Panc1 (cell line): Measurements from ENCODE around the gene EFCAB9. TPM values are rescaled to one million over a fixed set of nuclear protein-coding genes. Genes with fewer than 3 reads are reported as not detected.

ENCODE experiments used
- ATAC-seq: fragments of 200-7000 bp; cut with Tn5 transposase; 2 replicates; pipeline ENCODE4 v1.9.1; 2020; ENCODE audit warnings: mild to moderate bottlenecking, moderate library complexity
- BruUV-seq: library from RNA; stranded (reverse); fragments of 400-500 nt; replicated peaks from 2 replicates; lab custom pipeline; 2021; lab: Mats Ljungman, UMichigan
- CTCF ChIA-PET: fragments of 300-600 bp; sonication (Branson Sonifier 250); formaldehyde crosslinking; loops from one replicate; lab custom pipeline; 2022; ENCODE audit warnings: antibody characterized with exemption; lab: Charles Lee
- POLR2A ChIA-PET: fragments of 300-600 bp; sonication (Branson Sonifier 250); formaldehyde crosslinking; loops from one replicate; lab custom pipeline; 2022; ENCODE audit warnings: antibody characterized with exemption; lab: Charles Lee
- DNase-seq: peaks from one replicate; pipeline ENCODE4 v3.0.0-alpha.2; 2010; ENCODE audit warnings: low read depth, low spot score
- H3K27ac ChIP-seq: 2 replicates; pipeline ENCODE4 v1.5.1; 2011; ENCODE audit warnings: mild to moderate bottlenecking, low read length, inconsistent platforms
- H3K27me3 ChIP-seq: fragments of 200-500 bp; sonication (Bioruptor generic); 2 replicates; pipeline ENCODE4 v1.6.0; 2014; ENCODE audit warnings: low read length, inconsistent platforms; ENCODE audit not compliant: control insufficient read depth, insufficient read depth
- H3K36me3 ChIP-seq: fragments of 200-500 bp; sonication (Bioruptor generic); 2 replicates; pipeline ENCODE4 v1.5.1; 2014; ENCODE audit warnings: inconsistent platforms, mild to moderate bottlenecking, low read length, moderate library complexity; ENCODE audit not compliant: control insufficient read depth, insufficient read depth
- H3K4me1 ChIP-seq: 2 replicates; pipeline ENCODE4 v1.5.1; 2011; ENCODE audit warnings: inconsistent platforms, mild to moderate bottlenecking, low read length, moderate library complexity; ENCODE audit not compliant: control insufficient read depth, insufficient read depth
- H3K4me3 ChIP-seq, 2 experiments: 2 replicates each; pipeline ENCODE4 v1.5.1; 2011 to 2012; ENCODE audit warnings: low read depth in 2 of 2, low read length in 2 of 2, mild to moderate bottlenecking in 2 of 2, inconsistent platforms in 1 of 2, moderate library complexity in 1 of 2
- H3K9me3 ChIP-seq: fragments of 200-500 bp; sonication (Bioruptor generic); 2 replicates; pipeline ENCODE4 v1.5.1; 2014; ENCODE audit warnings: low read depth, mild to moderate bottlenecking, inconsistent platforms, low read length, moderate library complexity; ENCODE audit not compliant: control insufficient read depth, insufficient read depth
- POLR2AphosphoS5 ChIP-seq: IDR thresholded peaks from 2 replicates; pipeline ENCODE4 v1.6.1; 2012; ENCODE audit warnings: mild to moderate bottlenecking, low read depth, low read length, moderate library complexity
- SIN3A ChIP-seq: IDR thresholded peaks from 2 replicates; pipeline ENCODE4 v1.6.1; 2012; ENCODE audit warnings: low read depth, mild to moderate bottlenecking, low read length, moderate library complexity, borderline replicate concordance; ENCODE audit not compliant: insufficient read depth
- TCF7L2 ChIP-seq: IDR thresholded peaks from 2 replicates; pipeline ENCODE4 v1.6.1; 2011; ENCODE audit warnings: mild to moderate bottlenecking, low read depth, low read length, inconsistent platforms
- in situ Hi-C: cut with HindIII; loops from 2 replicates; pipeline ENCODE4 v1.10.0; 2016; ENCODE audit warnings: low sequenced_read_pairs, low pct_unique_long_range_greater_than_20kb
- intact Hi-C: fragments of 100-400 bp; cut with micrococcal nuclease; formaldehyde crosslinking; loops from one replicate; pipeline ENCODE4 v1.10.0; 2022; ENCODE audit not compliant: unreplicated experiment
- total RNA-seq: library from RNA; stranded (reverse); gene quantifications from one replicate; pipeline ENCODE4 v1.2.1, GENCODE V29; 2021; ENCODE audit not compliant: unreplicated experiment
- TF ChIP-seq, protein P1 (sequence below): fragments of 450-650 bp; IDR thresholded peaks from 2 replicates; pipeline ENCODE4 v1.5.1; 2017; ENCODE audit warnings: mild to moderate bottlenecking
- TF ChIP-seq, protein P2 (sequence below), 2 experiments: IDR thresholded peaks; 2 replicates each; pipeline ENCODE4 v1.6.1; 2011 to 2012; ENCODE audit warnings: low read depth in 2 of 2, control low read depth in 1 of 2, low read length in 1 of 2, mild to moderate bottlenecking in 1 of 2, moderate library complexity in 1 of 2; ENCODE audit not compliant: insufficient read depth in 1 of 2

Gene EFCAB9
- total RNA-seq, 1 experiment from 2014 or later, result not detected

DNA sequence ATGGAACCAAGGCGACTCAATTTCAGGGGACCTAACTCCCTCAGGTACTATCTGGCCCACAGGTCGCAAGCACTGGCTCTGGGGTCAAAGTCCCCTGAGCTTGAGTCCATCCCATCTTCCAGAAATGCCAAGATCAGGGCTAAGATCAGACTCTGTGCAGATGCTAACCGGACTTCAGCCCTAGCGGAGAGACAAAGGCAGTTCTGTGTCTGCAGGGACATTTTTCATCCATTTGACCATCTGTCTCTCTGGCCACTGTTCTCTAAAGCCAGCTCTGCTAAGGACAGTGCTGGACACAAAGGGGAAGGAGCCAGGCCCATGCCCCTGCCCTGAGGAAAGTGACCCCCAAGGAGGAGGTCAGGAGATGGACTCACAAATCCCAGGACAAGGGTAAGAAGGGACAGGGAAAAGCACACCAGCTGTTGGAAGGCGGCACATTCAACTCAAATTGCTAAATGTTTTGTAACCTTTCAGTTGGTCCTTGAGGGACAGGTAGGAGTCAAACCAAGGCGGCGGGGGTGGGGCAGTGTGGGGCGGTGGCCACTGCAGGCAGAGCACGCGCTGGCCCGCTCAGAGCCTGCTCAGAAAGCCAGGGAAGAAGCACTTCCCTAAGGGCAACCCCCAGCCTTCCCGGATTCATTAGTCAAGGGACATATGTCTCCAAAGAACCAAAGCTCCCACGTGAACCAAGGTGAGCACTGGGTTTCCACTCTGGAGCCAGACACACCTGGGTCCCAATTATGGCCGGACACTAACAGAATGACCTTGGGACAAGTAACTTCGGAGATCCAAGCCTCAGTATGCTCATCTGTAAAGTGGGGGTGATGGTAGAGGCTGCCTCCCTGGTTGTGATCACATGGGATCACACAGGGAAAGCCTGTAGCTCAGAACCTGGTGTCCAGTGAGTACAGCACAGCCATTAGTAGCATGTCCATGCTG is 48.8 kb upstream of the EFCAB9 start:
- Histone ChIP-seq H3K9me3 (no peaks in the 10 kb centered on the region), H3K27ac (no peak overlapping the region), H3K4me1 (peaks cover 2% of the 10 kb centered on the region; the same call in 1 of the 2 replicates), H3K27me3 (no peaks in the 10 kb centered on the region), H3K36me3 (no peaks in the 10 kb centered on the region), H3K4me3 (no peak overlapping the region)
- intact Hi-C loops, result no loop called here
- BruUV-seq, result no TSS peak
- no peak for TF ChIP-seq SIN3A
- TF ChIP-seq, protein P1, sequence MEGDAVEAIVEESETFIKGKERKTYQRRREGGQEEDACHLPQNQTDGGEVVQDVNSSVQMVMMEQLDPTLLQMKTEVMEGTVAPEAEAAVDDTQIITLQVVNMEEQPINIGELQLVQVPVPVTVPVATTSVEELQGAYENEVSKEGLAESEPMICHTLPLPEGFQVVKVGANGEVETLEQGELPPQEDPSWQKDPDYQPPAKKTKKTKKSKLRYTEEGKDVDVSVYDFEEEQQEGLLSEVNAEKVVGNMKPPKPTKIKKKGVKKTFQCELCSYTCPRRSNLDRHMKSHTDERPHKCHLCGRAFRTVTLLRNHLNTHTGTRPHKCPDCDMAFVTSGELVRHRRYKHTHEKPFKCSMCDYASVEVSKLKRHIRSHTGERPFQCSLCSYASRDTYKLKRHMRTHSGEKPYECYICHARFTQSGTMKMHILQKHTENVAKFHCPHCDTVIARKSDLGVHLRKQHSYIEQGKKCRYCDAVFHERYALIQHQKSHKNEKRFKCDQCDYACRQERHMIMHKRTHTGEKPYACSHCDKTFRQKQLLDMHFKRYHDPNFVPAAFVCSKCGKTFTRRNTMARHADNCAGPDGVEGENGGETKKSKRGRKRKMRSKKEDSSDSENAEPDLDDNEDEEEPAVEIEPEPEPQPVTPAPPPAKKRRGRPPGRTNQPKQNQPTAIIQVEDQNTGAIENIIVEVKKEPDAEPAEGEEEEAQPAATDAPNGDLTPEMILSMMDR, result no peak
- no peak for TF ChIP-seq TCF7L2
- TF ChIP-seq POLR2AphosphoS5, result no peak
- TF ChIP-seq, protein P2, sequence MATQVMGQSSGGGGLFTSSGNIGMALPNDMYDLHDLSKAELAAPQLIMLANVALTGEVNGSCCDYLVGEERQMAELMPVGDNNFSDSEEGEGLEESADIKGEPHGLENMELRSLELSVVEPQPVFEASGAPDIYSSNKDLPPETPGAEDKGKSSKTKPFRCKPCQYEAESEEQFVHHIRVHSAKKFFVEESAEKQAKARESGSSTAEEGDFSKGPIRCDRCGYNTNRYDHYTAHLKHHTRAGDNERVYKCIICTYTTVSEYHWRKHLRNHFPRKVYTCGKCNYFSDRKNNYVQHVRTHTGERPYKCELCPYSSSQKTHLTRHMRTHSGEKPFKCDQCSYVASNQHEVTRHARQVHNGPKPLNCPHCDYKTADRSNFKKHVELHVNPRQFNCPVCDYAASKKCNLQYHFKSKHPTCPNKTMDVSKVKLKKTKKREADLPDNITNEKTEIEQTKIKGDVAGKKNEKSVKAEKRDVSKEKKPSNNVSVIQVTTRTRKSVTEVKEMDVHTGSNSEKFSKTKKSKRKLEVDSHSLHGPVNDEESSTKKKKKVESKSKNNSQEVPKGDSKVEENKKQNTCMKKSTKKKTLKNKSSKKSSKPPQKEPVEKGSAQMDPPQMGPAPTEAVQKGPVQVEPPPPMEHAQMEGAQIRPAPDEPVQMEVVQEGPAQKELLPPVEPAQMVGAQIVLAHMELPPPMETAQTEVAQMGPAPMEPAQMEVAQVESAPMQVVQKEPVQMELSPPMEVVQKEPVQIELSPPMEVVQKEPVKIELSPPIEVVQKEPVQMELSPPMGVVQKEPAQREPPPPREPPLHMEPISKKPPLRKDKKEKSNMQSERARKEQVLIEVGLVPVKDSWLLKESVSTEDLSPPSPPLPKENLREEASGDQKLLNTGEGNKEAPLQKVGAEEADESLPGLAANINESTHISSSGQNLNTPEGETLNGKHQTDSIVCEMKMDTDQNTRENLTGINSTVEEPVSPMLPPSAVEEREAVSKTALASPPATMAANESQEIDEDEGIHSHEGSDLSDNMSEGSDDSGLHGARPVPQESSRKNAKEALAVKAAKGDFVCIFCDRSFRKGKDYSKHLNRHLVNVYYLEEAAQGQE (IDR thresholded peaks at IDR 0.05; ENCODE audit: insufficient read depth in 1 of 2, low read depth in 2 of 2, low read length in 1 of 2), result no peak
- in situ Hi-C loops, result no loop called here
- DNase-seq (no peak), ATAC-seq (no peak)
- CTCF ChIA-PET, result no interaction called here
- POLR2A ChIA-PET, result no interaction called here

DNA sequence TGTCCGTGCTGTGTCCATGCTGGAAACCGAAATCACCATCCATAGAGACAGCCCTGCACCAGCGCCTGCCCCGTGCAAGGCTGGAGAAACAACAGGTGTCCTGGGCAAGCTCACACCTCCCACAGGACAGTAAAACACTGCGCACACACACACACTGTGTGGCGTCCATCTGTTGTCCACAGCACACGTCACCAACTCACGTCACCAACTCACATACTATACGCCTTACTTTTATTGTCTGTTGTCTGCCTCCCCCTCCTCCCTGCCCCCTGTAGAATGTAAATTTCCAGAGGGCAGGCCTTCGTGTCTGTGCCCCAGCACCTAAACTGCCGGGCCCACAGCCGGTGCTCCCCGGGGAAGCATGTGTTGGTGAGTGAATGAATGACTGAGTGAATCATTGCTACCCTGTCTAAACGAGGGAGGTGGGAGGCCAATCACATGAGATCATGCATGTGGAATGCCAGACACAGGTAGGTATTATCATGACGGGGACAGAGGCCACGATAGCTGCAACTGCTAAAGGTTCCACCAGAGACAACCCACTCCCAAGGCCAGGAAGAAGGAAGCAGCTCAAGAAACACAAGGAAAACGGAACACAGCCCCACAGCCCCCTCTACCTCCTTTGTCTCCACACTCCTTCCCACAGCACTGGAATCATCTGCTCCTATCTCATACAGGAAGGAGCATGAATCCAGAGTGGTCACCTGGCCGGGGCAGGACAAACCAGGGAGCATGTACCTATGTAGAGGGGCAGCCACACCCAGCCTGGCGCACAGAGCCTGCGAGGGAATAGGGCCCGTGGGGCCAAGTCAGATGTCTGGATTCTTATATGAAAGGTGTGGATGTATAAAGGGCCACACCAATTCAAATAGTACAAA is 47.9 kb upstream of the EFCAB9 start:
- no peaks in the 10 kb centered on the region for H3K9me3 ChIP-seq
- DNase-seq, result no peak
- in situ Hi-C loops (no loop called here), intact Hi-C loops (no loop called here)
- peaks cover 2% of the 10 kb centered on the region; the same call in 1 of the 2 replicates for H3K4me1 ChIP-seq
- no peak overlapping the region for H3K27ac ChIP-seq
- H3K36me3 ChIP-seq, result no peaks in the 10 kb centered on the region
- POLR2A ChIA-PET, result no interaction called here
- no peaks in the 10 kb centered on the region for H3K27me3 ChIP-seq
- H3K4me3 ChIP-seq, result no peak overlapping the region
- no peak for ATAC-seq
- CTCF ChIA-PET, result no interaction called here
- BruUV-seq, result no TSS peak
- no peak for TF ChIP-seq SIN3A
- TF ChIP-seq, protein P1, result no peak
- no peak for TF ChIP-seq POLR2AphosphoS5
- TF ChIP-seq TCF7L2, result no peak
- TF ChIP-seq, protein P2 (IDR thresholded peaks at IDR 0.05; ENCODE audit: insufficient read depth in 1 of 2, low read depth in 2 of 2, low read length in 1 of 2), result no peak
